ENCODE data around the gene METTL3.

The METTL3 gene

DNA sequence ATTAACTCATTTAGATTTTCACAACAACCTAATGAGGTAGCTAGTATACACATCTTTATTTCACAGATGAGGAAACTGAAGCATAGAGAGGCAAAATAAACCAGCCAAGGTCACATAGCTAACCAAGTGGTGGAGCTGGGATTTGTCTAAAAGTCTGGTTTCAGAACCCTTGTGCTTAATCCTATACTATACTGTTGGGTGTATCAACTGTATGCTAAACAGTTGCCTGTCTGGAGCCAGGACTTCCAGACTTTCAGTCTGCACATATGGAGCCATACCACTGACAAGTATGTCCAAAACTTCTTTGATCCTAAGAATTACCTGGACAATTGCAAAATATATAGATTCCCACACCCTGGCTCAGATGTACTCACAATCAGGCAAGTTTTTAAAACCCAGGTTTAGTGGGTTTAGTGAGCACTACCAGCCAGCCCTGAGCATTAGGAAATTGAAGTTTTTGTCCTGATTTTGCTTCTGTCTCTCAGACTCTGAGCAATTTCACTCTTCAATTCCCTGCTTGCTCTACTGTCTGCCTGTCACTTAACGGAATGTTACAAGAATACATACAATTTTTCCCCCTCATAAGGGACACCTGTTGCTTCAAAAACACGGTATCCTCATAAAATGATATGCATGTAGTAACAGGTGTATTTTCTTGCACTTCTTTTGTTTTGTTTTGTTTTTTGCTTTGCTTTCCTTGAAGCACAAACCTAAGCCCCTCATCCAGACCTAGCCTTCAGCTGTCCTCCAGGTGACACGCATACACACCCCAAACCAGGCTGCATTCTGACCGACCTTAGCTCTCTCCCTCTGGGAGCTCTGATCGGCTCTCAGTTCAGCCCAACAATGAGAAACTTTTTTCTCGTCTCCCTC, 24.6 kb upstream of the METTL3 start:
- DNase-seq (ENCODE audit: low spot score in 2 of 2) = no peak
- no peaks in the 10 kb centered on the region for H3K9me3 ChIP-seq
- peak overlapping the region; percentile 37 for H3K4me3 ChIP-seq
- H3K4me1 ChIP-seq = peaks cover 37% of the 10 kb centered on the region
- no peaks in the 10 kb centered on the region for H3K36me3 ChIP-seq (replicated peaks)
- no peaks in the 10 kb centered on the region for H3K27me3 ChIP-seq (ENCODE audit: low read depth)
- in situ Hi-C loops (cut with MboI; ENCODE audit: low sequenced_read_pairs) = no loop called here

DNA sequence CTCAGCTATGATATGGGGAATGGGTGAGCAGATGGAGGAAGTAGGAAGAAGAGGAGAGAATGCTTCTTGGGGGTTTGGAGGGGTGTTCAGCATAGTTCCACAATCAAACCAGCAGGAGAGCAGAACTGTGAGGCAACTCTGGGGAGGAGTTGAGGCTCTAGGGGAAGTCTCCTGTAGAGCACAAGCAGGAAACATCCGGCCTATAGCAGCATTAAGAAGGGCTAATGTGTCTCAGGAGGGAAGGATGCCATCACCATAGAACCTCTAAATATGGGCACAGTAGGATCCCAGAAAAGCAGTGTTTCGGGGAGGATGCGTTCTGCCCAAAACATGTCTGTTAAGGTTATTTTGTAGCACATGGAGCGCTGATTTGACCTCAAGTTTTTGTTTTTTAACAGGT, 23.4 kb upstream of the METTL3 start:
- Histone ChIP-seq H3K36me3 (replicated peaks) (no peaks in the 10 kb centered on the region), H3K9me3 (no peaks in the 10 kb centered on the region), H3K27me3 (ENCODE audit: low read depth) (no peaks in the 10 kb centered on the region), H3K4me3 (no peak overlapping the region), H3K4me1 (peaks cover 33% of the 10 kb centered on the region)
- no peak for DNase-seq (ENCODE audit: low spot score in 2 of 2)
- in situ Hi-C loops (cut with MboI; ENCODE audit: low sequenced_read_pairs) = no loop called here

DNA sequence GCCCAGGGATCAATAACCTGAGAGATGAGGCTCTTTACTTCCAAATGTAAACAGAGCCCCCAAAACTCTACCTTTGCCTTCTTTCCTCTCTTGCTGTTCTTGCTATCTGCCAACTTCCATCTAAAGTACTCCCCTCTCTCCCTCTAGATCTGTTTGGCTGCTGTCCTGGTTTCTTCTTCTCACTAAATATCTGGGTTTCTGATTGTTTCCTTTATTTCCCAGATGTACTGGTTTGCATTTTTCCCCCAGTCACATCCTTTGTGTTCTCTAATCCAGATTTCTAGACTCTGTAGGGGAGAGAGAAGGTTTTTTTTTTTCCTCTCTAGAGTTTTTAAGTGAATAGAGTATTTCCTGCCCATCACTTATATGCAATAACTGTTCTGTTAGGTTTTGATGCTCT, 22.2 kb upstream of the METTL3 start:
- Histone ChIP-seq H3K4me3 (no peak overlapping the region), H3K4me1 (peaks cover 27% of the 10 kb centered on the region), H3K9me3 (no peaks in the 10 kb centered on the region), H3K27me3 (ENCODE audit: low read depth) (no peaks in the 10 kb centered on the region), H3K36me3 (replicated peaks) (no peaks in the 10 kb centered on the region)
- in situ Hi-C loops (cut with MboI; ENCODE audit: low sequenced_read_pairs) = no loop called here
- no peak for DNase-seq (ENCODE audit: low spot score in 2 of 2)

DNA sequence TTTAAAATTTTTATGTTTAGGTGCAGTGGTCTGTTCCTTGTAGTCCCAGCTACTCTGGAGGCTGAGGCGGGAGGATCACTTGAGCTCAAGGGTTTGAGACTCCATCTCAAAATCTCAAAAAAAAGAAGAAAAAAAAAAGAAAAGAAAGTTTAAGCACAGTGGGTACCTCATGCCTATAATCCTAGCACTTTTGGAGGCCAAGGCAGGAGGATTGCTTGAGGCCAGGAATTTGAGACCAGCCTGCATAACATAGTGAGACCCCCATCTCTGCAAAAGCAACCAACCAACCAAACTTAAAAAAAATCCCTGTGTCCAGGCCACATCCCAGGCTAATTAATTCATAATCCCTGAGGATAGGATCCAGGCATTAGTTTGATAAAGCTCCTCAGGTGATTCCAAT, 18.4 kb upstream of the METTL3 start:
- no peaks in the 10 kb centered on the region for H3K9me3 ChIP-seq
- in situ Hi-C loops (cut with MboI; ENCODE audit: low sequenced_read_pairs) = no loop called here
- peaks cover 3% of the 10 kb centered on the region; the same call in 1 of the 2 replicates for H3K36me3 ChIP-seq (replicated peaks)
- H3K4me3 ChIP-seq = no peak overlapping the region
- DNase-seq (ENCODE audit: low spot score in 2 of 2) = no peak
- H3K4me1 ChIP-seq = peaks cover 25% of the 10 kb centered on the region
- no peaks in the 10 kb centered on the region for H3K27me3 ChIP-seq (ENCODE audit: low read depth)

DNA sequence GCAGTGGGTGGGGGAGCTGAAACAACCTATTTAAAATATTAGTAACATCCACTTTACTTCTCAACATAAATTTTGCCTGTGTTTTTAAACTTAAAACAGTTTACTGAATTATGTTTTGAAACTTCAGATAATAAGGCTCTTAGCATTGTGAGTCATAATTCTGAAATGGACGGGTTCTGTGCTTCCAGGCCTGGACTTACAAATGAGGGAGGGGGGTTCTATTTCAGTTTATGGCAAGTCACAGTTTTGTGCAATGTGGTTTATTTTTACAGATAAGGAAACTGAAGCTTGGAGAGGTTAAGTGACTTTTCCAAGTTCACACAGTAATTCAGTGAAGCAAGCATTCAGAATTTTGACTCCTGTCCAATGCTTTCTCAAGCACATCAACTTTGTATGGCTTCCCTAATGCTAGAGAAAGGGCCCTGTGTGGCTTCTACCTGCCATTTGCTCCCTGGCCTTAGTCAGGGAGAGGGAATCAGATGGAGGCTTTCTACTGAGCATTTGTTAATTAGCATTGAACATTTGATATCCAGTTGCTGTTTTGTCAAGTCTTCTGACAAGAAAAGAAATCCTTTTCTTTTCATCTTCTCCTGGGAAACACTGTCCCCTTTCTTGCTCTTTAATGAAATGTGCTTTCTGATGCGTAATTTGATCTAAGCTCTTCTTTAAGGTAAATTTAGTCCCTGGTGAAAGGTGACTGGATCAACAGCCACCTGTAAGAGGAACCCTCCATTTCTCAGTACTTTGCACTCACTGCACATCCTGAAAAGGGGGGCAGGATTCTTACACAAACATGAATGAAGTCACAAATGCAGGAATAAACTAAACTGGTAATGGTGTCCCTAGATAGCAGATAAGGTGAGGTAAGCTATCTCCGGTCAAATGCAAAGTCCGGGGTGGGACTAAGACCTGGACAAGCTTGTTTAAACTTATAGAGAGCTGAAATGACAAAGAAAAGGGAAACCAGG, 17.5 kb upstream of the METTL3 start:
- peaks cover 25% of the 10 kb centered on the region for H3K4me1 ChIP-seq
- no peaks in the 10 kb centered on the region for H3K9me3 ChIP-seq
- DNase-seq (ENCODE audit: low spot score in 2 of 2) = no peak
- no peaks in the 10 kb centered on the region for H3K27me3 ChIP-seq (ENCODE audit: low read depth)
- H3K4me3 ChIP-seq = no peak overlapping the region
- in situ Hi-C loops (cut with MboI; ENCODE audit: low sequenced_read_pairs) = no loop called here
- peaks cover 10% of the 10 kb centered on the region for H3K36me3 ChIP-seq (replicated peaks)

DNA sequence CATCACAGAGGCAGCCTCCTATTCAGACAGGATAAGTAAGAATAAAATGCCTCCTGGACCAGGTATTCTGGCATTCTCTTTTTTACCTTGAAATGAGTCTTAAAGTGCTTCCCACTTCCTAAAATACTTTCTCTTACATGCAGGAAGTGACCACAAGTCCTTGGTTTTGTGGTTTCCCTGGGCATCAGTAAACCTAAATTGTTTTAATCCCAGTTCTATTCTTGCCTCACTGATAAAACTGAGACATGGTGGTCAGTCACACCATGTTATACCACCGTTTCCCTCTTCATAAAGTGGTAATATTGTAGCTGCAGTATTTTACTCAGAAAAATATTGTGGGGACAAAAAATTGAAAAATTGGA, 16.2 kb upstream of the METTL3 start:
- Histone ChIP-seq H3K4me3 (no peak overlapping the region), H3K27me3 (ENCODE audit: low read depth) (no peaks in the 10 kb centered on the region), H3K4me1 (peaks cover 23% of the 10 kb centered on the region), H3K9me3 (no peaks in the 10 kb centered on the region), H3K36me3 (replicated peaks) (peaks cover 14% of the 10 kb centered on the region)
- DNase-seq (ENCODE audit: low spot score in 2 of 2) = no peak
- in situ Hi-C loops (cut with MboI; ENCODE audit: low sequenced_read_pairs) = no loop called here

DNA sequence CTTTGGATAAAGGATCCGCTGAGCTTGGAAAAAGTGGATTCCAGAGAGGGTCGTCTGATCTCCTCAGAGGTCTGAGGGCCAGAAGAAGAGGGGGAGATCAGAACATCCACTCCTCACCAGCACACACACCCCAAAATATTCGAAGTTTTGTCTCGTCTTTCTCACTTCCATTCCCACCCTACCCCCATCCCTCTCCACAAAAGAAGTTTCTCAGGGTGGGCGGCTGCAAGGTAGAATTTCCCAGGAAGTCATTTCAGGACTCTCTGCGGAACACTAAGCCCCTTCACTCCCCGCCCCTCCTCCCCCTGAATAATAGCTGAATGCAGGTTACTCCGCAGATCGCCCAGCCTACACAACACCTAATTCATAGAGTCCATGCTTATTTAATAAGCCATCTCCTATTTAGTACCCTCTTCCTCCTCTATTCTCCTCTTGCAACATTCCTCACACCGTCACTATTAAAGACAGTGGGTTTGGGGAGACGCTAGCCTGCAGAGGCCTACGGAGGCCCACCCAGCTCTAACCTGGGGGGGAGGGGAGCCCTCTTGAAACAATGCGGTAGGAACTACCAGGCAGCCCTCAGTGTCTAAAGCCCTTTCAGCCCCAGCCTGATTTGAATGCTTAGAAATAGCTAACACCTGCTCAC, 15.7 kb upstream of the METTL3 start:
- Histone ChIP-seq H3K4me3 (peak overlapping the region; percentile 70), H3K27me3 (ENCODE audit: low read depth) (no peaks in the 10 kb centered on the region), H3K4me1 (peaks cover 23% of the 10 kb centered on the region), H3K9me3 (no peaks in the 10 kb centered on the region), H3K36me3 (replicated peaks) (peaks cover 14% of the 10 kb centered on the region)
- in situ Hi-C loops (cut with MboI; ENCODE audit: low sequenced_read_pairs) = no loop called here
- DNase-seq (ENCODE audit: low spot score in 2 of 2) = peak; percentile 21 to 66

DNA sequence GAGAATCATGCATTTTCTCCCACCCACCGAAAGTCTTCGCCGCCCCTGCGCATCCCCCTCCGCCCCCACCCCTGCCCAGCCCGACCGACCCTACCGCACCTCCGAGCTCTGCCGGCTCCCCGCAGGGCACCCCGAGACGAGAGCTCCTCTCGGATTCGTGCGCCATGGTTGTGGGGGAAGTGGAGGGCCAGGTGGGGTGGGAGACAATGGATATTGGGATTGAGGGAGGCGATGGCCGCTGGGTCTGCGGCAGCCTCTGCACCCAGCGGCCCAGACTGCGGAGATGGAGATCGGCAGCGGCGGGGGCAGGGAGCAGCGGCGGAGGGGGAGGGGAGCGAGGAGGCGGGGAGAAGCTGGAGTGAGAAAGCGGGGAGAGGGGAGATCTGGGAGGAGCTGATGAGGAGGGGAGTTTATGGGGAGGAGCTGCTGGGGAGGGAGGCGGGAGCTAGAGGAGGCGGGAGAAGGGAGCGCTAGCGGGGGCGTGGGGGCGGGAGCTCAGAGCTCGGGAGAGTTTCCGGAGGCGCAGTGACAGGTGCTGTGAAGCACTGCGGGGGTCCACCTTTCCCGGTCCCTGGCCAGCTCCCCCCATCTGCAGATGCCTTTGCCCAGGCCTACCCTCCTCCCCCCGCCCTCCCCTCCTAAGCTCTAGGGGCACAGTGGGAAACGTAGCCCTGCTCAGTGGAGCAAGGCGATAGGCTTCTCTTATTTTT, 15.0 kb upstream of the METTL3 start, which contains the start of gene SALL2:
Gene SALL2 (minus strand): TSS at position 385 of the 710 bp plus-strand sequence. CDS start 219 bp downstream, at position 166.
- in situ Hi-C loops (cut with MboI; ENCODE audit: low sequenced_read_pairs) = no loop called here
- no peaks in the 10 kb centered on the region for H3K27me3 ChIP-seq (ENCODE audit: low read depth)
- H3K4me1 ChIP-seq = peaks cover 23% of the 10 kb centered on the region
- no peaks in the 10 kb centered on the region for H3K9me3 ChIP-seq
- peak; percentile 92 to 96 for DNase-seq (ENCODE audit: low spot score in 2 of 2)
- peak within 1 kb of the TSS; percentile 70 for H3K4me3 ChIP-seq
- peaks cover 14% of the 10 kb centered on the region for H3K36me3 ChIP-seq (replicated peaks)

DNA sequence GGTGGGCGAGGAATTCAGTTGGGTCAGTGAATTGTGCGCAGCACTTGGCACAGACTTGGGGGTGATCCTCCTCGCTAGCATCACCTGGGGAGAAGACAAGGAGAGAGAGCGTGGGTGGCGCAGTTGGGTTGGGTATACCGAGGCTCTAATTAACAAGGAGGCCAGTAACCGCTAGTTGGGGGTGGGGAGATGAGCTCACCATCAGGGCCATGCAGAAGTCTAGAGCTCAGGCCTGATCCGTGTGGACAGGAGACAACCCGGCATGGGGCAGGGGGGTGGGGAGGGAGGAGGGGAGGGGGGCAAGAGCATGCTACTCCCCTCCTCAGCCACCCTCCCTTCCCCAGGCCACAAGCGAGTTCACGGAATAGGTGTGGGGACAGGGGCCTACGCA, 14.4 kb upstream of the METTL3 start:
- in situ Hi-C loops (cut with MboI; ENCODE audit: low sequenced_read_pairs) = no loop called here
- Histone ChIP-seq H3K9me3 (no peaks in the 10 kb centered on the region), H3K27me3 (ENCODE audit: low read depth) (no peaks in the 10 kb centered on the region), H3K4me3 (peak overlapping the region; percentile 70), H3K36me3 (replicated peaks) (peaks cover 14% of the 10 kb centered on the region), H3K4me1 (peaks cover 23% of the 10 kb centered on the region)
- peak in 1 of 2 experiments; percentile 35 for DNase-seq (ENCODE audit: low spot score in 2 of 2)

DNA sequence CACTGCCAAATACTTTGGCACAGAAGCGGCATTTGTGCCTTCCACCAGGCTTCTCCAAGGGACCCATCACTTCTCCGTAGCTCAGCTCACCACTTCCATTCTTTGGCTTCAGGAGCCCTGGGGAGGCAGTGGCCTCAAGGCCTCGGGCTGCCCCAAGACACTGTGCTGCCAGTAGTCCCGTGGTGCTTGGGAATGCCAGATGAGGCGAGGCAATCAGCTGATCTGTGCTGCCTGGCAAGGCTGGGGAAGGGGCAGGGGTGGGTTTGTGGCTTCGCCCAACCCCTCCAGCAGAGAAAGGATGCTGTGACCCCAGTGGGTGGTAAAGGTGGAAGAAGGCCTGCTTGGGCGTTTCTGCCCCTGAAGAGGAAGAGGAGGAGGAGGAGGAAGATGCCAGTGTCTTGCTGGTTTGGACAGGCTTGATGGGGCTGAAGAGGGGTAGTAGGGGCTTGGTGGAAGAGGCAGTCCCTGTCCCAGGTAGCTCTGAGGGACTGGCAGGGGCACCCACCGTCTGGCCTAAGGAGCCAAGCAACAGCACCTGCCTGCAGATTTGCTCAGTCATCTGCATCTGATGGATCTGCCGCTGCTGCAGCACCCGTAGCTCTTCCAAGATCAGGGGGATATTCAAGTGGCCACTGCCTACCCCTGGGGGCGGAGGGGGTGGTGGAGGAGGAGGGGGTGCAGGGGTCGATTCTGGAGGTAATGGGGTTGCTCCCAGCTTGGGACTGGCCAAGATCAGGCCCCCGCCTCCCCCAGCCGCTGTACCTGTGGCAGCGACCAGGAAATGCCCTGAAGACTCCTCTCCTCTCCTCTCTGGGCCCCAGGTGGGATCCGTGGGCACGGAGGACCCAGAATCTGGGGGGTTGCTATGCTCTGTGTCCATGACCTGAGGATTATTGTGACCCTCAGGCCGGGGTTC, 13.7 kb upstream of the METTL3 start:
- Histone ChIP-seq H3K9me3 (no peaks in the 10 kb centered on the region), H3K27me3 (ENCODE audit: low read depth) (no peaks in the 10 kb centered on the region), H3K4me1 (peaks cover 23% of the 10 kb centered on the region), H3K4me3 (peak overlapping the region; percentile 70), H3K36me3 (replicated peaks) (peaks cover 14% of the 10 kb centered on the region)
- in situ Hi-C loops (cut with MboI; ENCODE audit: low sequenced_read_pairs) = no loop called here
- DNase-seq (ENCODE audit: low spot score in 2 of 2) = no peak

DNA sequence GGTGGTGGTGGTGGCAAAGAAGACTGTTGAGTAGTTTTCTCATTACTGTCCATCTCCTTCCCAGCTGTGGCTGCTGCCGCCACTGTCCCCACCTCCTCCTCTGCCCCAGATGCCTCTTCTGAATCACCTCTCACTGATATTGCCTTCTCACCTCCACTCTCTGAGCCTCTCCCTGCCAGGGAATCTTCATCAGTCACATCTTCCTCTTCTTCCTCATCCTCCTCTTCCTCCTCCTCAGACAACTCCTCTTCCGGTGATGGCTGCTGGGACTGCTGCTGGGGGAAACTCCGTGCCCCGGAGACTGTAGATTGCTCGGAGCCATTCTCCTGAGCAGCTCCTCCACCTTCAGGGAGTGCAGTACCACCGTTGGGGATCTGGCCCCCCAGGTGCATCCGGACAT, 12.1 kb upstream of the METTL3 start:
- H3K4me1 ChIP-seq = peaks cover 15% of the 10 kb centered on the region

DNA sequence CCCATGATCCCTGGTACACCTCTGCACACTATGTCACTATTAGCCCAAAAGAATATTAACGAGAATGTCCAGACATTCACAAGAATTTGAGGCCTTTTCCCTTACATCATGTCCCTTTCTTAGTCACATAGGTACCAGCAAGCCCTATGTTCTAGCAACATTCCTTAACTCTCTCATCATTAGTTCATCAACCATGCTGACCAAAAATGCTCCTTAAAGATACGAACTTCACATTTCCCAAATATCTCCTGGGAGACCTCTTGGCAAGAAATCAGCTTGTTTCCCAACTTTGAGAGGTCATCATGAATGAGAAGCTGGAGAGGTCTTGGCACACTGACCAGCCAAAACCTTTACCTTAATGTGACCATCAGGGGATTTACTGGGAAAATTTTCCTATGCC, 10.4 kb upstream of the METTL3 start:
- H3K36me3 ChIP-seq (replicated peaks) = peaks cover 14% of the 10 kb centered on the region
- in situ Hi-C loops (cut with MboI; ENCODE audit: low sequenced_read_pairs) = no loop called here
- peaks cover 4% of the 10 kb centered on the region for H3K4me1 ChIP-seq
- H3K9me3 ChIP-seq = no peaks in the 10 kb centered on the region
- DNase-seq (ENCODE audit: low spot score in 2 of 2) = no peak
- H3K27me3 ChIP-seq (ENCODE audit: low read depth) = no peaks in the 10 kb centered on the region
- H3K4me3 ChIP-seq = no peak overlapping the region

More for the DNA sequence above, 12.1 kb upstream of the METTL3 start:
- Histone ChIP-seq H3K9me3 (no peaks in the 10 kb centered on the region), H3K4me3 (no peak overlapping the region), H3K27me3 (ENCODE audit: low read depth) (no peaks in the 10 kb centered on the region), H3K36me3 (replicated peaks) (peaks cover 14% of the 10 kb centered on the region)
- no peak for DNase-seq (ENCODE audit: low spot score in 2 of 2)
- in situ Hi-C loops (cut with MboI; ENCODE audit: low sequenced_read_pairs) = no loop called here

Measured in HAP-1 (cell line).